Naive thymus-derived CD8-positive, alpha-beta T cell (primary cell): ENCODE data around the gene MDM4. TPM values are rescaled to one million over a fixed set of nuclear protein-coding genes. Genes with fewer than 3 reads are reported as not detected.
"Not testable (repeated sequence)": the region's sequence is repeated elsewhere in the genome, so short reads cannot be mapped to it uniquely, and the experiment has no call there.

Experiments used
- ATAC-seq, 2 donors: fragments of 150-1000 bp; cut with Tn5 transposase in 1 of 2; sonication (Bioruptor Pico), chemical (Tn5 transposase) in 1 of 2; 1 replicate in 1 of 2; 2 replicates in 1 of 2; pipeline ENCODE4 v1.10.0; 2021; ENCODE audit warnings: mild to moderate bottlenecking in 2 of 2, moderate library complexity in 2 of 2
- POLR2A ChIA-PET: fragments of 350-600 bp; sonication (Branson Sonifier 250); formaldehyde crosslinking; loops from one replicate; lab custom pipeline; 2021; ENCODE audit warnings: antibody characterized with exemption; lab: Charles Lee
- DNase-seq, 10 donors: peaks; one replicate each; pipeline versions ENCODE4 v3.0.0 to v3.0.0-alpha.2; 2020 to 2022
- H3K27ac Mint-ChIP-seq, 10 donors: one replicate each; pipeline ENCODE4 v1.8.0; 2020 to 2022; ENCODE audit warnings: mild to moderate bottlenecking in 10 of 10, mixed read lengths in 10 of 10, moderate library complexity in 4 of 10, inconsistent platforms in 1 of 10
- H3K27me3 Mint-ChIP-seq, 5 donors: one replicate each; pipeline ENCODE4 v1.8.0; 2021 to 2022; ENCODE audit warnings: mixed read lengths in 5 of 5
- H3K36me3 Mint-ChIP-seq, 3 donors: one replicate each; pipeline ENCODE4 v1.8.0; 2020 to 2022; ENCODE audit warnings: mixed read lengths in 3 of 3, mild to moderate bottlenecking in 2 of 3, inconsistent platforms in 1 of 3
- H3K4me1 Mint-ChIP-seq, 4 donors: one replicate each; pipeline ENCODE4 v1.8.0; 2021 to 2022; ENCODE audit warnings: mixed read lengths in 4 of 4
- H3K4me3 Mint-ChIP-seq, 10 donors: one replicate each; pipeline ENCODE4 v1.8.0; 2020 to 2022; ENCODE audit warnings: mild to moderate bottlenecking in 10 of 10, mixed read lengths in 10 of 10, moderate library complexity in 6 of 10, inconsistent platforms in 1 of 10
- H3K9me3 Mint-ChIP-seq, 9 donors: one replicate each; pipeline ENCODE4 v1.8.0; 2020 to 2022; ENCODE audit warnings: mixed read lengths in 9 of 9, mild to moderate bottlenecking in 3 of 9, inconsistent platforms in 1 of 9, moderate library complexity in 1 of 9
- polyA plus RNA-seq, 3 donors: library from polyadenylated mRNA; unstranded; fragments of 300-500 nt; fragmentation: Illumina TruSeq; gene quantifications; one replicate each; pipeline ENCODE4 v1.2.3, GENCODE V29; 2021
- total RNA-seq, 8 experiments: library from RNA in 2 of 8; stranded (reverse) in 2 of 8; gene quantifications; one replicate each; pipeline ENCODE4 v1.2.3 and lab custom pipeline; 2021 to 2026

The MDM4 gene
- total and polyA plus RNA-seq, 5 experiments from 2014 or later = 10.0 to 272 (median 23.1) TPM

- Mint-ChIP-seq H3K36me3 (peaks cover 0 to 19% (median 3%) of the 10 kb centered on the region in 3 donors), H3K4me3 (no peak overlapping the region), H3K4me1 (peaks cover 47 to 92% (median 80%) of the 10 kb centered on the region in 4 donors), H3K9me3 (no peaks in the 10 kb centered on the region), H3K27me3 (no peaks in the 10 kb centered on the region), H3K27ac (peak overlapping the region in 6 of 10 donors; percentile 3 to 67 (median 10))
- POLR2A ChIA-PET = interaction anchor here (2.8 kb wide), 1 partner anchor 17 kb away, joined by 11 read pairs; the partner anchor contains the start of gene PIK3C2B
- no peak for DNase-seq
- ATAC-seq = no peak
These were observed 39.0 kb upstream of the MDM4 start for GRCh38 chr1:204477036-204477740.

DNA sequence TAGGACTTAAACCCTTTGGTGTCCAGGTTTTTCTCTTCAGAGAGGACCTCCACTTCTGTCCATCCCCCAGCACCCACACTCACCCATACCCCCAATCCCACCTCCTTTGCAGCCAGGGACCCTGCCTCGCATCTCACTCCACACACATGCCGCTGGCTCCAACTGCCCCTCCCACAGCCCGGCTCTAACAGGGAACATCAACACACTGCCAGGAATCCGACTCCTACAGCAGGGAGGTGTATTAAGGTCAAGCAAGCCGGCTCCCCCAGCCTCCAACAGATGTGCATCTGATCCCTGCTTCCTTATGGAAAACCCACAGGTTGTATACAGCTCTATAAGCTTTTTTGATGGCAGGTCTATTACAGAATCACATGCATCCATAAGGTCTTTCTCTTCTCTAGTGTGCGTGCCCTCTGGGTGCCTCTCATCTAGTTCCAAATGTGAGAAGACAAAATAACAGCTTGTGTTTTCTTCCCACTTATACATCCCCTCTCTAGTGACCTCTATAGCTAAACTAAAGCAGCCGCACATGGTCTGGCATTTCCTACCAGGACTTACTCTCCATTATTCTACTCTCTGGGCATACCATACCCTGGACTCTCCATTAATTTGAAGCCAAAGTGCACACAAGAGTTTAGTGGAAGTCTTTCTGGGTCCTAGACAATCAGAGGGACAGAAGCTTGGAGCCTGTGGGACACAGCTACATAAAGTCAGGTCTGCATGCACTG lies 37.9 kb upstream of the MDM4 start:
- H3K36me3 Mint-ChIP-seq = peaks cover 0 to 21% (median 2%) of the 10 kb centered on the region in 3 donors
- peaks cover 48 to 89% (median 82%) of the 10 kb centered on the region in 4 donors for H3K4me1 Mint-ChIP-seq
- DNase-seq (no peak), ATAC-seq (no peak)
- POLR2A ChIA-PET = interaction anchor here (2.8 kb wide), 1 partner anchor 16 kb away, joined by 11 read pairs; the partner anchor contains the start of gene PIK3C2B
- H3K27ac Mint-ChIP-seq = peak overlapping the region in 7 of 10 donors; percentile 11 to 69 (median 47)
- H3K9me3 Mint-ChIP-seq = no peaks in the 10 kb centered on the region
- H3K27me3 Mint-ChIP-seq = no peaks in the 10 kb centered on the region
- peak overlapping the region in 1 of 10 donors; percentile 24 for H3K4me3 Mint-ChIP-seq

GRCh38 chr1:204478921-204479320 lies 37.3 kb upstream of the MDM4 start:
- Mint-ChIP-seq H3K4me3 (peak overlapping the region in 1 of 10 donors; percentile 24), H3K27me3 (no peaks in the 10 kb centered on the region), H3K9me3 (no peaks in the 10 kb centered on the region), H3K36me3 (peaks cover 0 to 27% (median 2%) of the 10 kb centered on the region in 3 donors), H3K4me1 (peaks cover 51 to 92% (median 87%) of the 10 kb centered on the region in 4 donors), H3K27ac (peak overlapping the region in 5 of 10 donors; percentile 11 to 69 (median 66))
- POLR2A ChIA-PET = interaction anchor here (0.8 to 2.8 kb wide), 2 partner anchors 15 to 34 kb away, joined by 4 to 11 read pairs; partner anchors contain the start of gene PIK3C2B
- ATAC-seq = no peak
- DNase-seq = no peak

GRCh38 chr1:204479387-204480136 lies 36.6 kb upstream of the MDM4 start:
- POLR2A ChIA-PET = interaction anchor here (0.8 to 2.8 kb wide), 3 partner anchors 12 to 34 kb away, joined by 4 to 11 read pairs (median 6); partner anchors contain the start of gene PIK3C2B
- no peak for DNase-seq
- no peak for ATAC-seq
- peak overlapping the region in 8 of 10 donors; percentile 56 to 77 (median 66) for H3K27ac Mint-ChIP-seq
- H3K36me3 Mint-ChIP-seq = peaks cover 0 to 28% (median 2%) of the 10 kb centered on the region in 3 donors
- peaks cover 47 to 92% (median 84%) of the 10 kb centered on the region in 4 donors for H3K4me1 Mint-ChIP-seq
- H3K4me3 Mint-ChIP-seq = peak overlapping the region in 5 of 10 donors; percentile 5 to 45 (median 7)
- no peaks in the 10 kb centered on the region for H3K27me3 Mint-ChIP-seq
- no peaks in the 10 kb centered on the region for H3K9me3 Mint-ChIP-seq

DNA sequence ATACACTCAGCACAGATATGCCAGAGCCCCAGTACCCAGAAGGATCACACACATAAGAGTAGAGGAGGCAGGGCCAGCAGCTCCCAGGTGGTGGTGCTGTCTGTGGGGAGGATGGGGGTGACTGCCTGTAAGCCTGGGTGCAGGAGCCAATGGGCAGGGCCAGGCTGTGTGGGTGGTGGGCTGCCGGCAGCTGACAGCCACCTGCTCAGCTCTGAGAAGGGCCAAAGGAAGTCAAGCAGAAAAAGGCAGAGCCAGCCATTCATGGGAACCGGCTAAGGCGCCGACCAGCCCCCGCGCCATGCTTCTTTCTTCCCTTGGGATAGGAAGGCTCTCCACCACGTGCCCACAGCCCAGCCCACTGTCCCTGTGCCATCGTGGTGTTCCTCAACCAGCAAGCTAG lies 35.7 kb upstream of the MDM4 start:
- H3K4me1 Mint-ChIP-seq = peaks cover 43 to 91% (median 81%) of the 10 kb centered on the region in 4 donors
- peak overlapping the region in 8 of 10 donors; percentile 53 to 87 (median 72) for H3K27ac Mint-ChIP-seq
- H3K4me3 Mint-ChIP-seq = peak overlapping the region in 6 of 10 donors; percentile 22 to 67 (median 54)
- no peaks in the 10 kb centered on the region for H3K27me3 Mint-ChIP-seq
- DNase-seq (no peak), ATAC-seq (peak; percentile 36 to 57)
- H3K36me3 Mint-ChIP-seq = peaks cover 0 to 33% (median 7%) of the 10 kb centered on the region in 3 donors
- POLR2A ChIA-PET = interaction anchor here (0.7 to 2.3 kb wide), 2 partner anchors 14 to 15 kb away, joined by 3 to 7 read pairs; partner anchors contain the start of gene PIK3C2B
- no peaks in the 10 kb centered on the region for H3K9me3 Mint-ChIP-seq

DNA sequence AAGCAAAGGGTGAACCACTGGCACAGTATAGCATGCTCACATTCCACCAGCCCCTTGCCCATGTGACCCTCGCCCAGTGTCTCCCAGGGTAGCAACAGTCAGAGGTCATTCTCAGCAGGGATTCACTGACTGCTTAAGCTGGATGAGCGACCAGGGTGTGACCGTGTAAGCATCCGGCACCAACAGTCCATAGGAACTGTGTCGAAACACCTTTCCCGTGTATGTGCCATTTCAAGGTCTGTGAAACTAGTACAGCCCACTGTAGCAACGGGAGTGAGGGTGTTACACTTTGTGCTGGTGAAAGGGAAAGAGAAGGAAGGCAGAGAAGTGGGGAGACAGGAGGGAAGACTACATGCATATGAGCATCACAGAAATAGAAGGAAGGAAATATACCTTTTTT lies 32.4 kb upstream of the MDM4 start:
- Mint-ChIP-seq H3K9me3 (no peaks in the 10 kb centered on the region), H3K4me3 (peak overlapping the region in 1 of 10 donors; percentile 17), H3K36me3 (peaks cover 4 to 45% (median 10%) of the 10 kb centered on the region in 3 donors), H3K4me1 (peaks cover 37 to 77% (median 64%) of the 10 kb centered on the region in 4 donors), H3K27me3 (no peaks in the 10 kb centered on the region), H3K27ac (peak overlapping the region in 3 of 10 donors; percentile 23 to 82 (median 47))
- POLR2A ChIA-PET = interaction anchor here (1.5 kb wide), 1 partner anchor 9 kb away, joined by 5 read pairs; no protein-coding TSS in a partner anchor
- ATAC-seq (no peak), DNase-seq (no peak)

DNA sequence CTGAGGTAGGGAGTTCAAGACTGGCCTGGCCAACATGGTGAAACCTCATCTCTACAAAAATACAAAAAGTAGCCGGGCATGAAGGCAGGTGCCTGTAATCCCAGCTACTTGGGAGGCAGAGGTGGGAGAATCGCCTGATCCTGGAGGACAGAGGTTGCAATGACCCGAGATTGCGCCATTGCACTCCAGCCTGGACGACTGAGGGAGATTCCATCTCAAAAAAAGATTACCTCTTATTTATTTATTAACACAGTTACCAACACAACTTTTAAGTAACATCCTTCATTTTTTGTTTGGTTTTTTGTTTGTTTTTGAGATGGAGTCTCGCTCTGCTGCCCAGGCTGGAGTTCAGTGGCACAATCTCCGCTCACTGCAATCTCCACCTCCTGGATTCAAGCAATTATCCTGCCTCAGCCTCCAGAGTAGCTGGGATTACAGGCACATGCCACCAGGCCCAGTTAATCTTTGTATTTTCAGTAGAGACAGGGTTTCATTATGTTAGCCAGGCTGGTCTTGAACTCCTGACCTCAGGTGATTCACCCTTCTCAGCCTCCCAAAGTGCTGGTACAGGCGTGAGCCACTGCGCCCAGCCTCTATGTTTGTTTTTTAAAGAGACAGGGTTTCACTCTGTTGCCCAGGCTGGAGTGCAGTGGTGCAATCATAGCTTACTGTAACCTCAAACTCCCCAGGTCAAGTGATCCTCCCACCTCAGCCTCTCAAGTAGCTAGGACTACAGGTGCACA lies 29.5 kb upstream of the MDM4 start:
- POLR2A ChIA-PET, DNase-seq, ATAC-seq, H3K27me3 Mint-ChIP-seq, H3K4me3 Mint-ChIP-seq, H3K27ac Mint-ChIP-seq, H3K9me3 Mint-ChIP-seq: not testable (repeated sequence)
- Mint-ChIP-seq H3K36me3 (peaks cover 4 to 45% (median 10%) of the 10 kb centered on the region in 3 donors), H3K4me1 (peaks cover 27 to 70% (median 54%) of the 10 kb centered on the region in 4 donors)

- ATAC-seq (no peak), DNase-seq (no peak)
- Mint-ChIP-seq H3K9me3 (no peaks in the 10 kb centered on the region), H3K27ac (no peak overlapping the region), H3K27me3 (no peaks in the 10 kb centered on the region), H3K4me3 (no peak overlapping the region), H3K36me3 (peaks cover 4 to 45% (median 10%) of the 10 kb centered on the region in 3 donors), H3K4me1 (peaks cover 30 to 70% (median 55%) of the 10 kb centered on the region in 4 donors)
- POLR2A ChIA-PET = interaction anchor here (0.7 kb wide), 1 partner anchor 26 kb away, joined by 4 read pairs; no protein-coding TSS in a partner anchor
These were observed 29.0 kb upstream of the MDM4 start for GRCh38 chr1:204487256-204487615.

GRCh38 chr1:204491655-204492054 lies 24.6 kb upstream of the MDM4 start:
- peaks cover 42 to 81% (median 68%) of the 10 kb centered on the region in 4 donors for H3K4me1 Mint-ChIP-seq
- H3K27me3 Mint-ChIP-seq = no peaks in the 10 kb centered on the region
- peak overlapping the region in 5 of 10 donors; percentile 26 to 95 (median 74) for H3K27ac Mint-ChIP-seq
- POLR2A ChIA-PET = interaction anchor here (0.7 to 5.9 kb wide), 4 partner anchors 9 to 38 kb away, joined by 3 to 85 read pairs (median 14); no protein-coding TSS in a partner anchor
- DNase-seq (no peak), ATAC-seq (no peak)
- peak overlapping the region in 6 of 10 donors; percentile 54 to 96 (median 94) for H3K4me3 Mint-ChIP-seq
- H3K36me3 Mint-ChIP-seq = peaks cover 4 to 26% (median 4%) of the 10 kb centered on the region in 3 donors
- no peaks in the 10 kb centered on the region for H3K9me3 Mint-ChIP-seq

DNA sequence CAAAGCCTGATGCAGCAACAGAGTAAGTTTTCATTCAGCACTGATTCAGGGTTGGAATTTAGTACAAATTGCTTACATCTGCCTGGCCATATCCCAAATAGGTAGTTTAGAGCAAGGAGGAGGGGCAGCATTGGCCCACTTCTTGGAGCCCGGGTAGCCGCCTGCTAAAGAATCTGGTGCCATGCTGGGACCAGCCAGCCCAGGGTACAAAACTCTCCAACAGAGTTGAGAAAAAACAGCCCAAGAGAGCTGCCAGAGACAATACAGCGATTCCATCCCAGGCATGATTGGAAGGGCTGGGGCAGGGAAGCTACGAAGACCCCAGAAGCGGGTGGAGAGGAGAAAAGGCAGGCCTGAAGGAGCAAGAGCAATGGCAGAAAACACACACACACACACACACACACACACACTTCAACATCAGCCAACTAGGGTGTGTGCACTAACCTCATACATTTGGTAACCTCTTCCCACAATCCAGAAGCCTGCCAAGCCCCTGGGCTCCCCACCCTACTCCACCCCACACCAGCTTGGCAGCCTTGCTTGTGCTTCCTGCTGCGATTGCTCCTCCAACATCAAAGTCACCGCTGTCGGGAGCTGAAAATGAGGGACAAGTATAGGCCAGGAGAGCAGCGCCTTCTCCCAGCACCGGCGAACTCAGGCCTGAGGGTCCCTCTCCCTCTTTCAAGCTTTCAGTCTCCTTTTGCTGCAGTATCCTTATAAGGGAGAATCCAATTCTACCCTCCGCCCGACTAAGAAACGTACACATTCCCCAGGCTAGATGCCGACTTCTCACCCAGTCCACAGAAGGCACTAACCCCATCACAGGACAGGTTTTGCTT lies 22.8 kb upstream of the MDM4 start:
- H3K27ac Mint-ChIP-seq = peak overlapping the region; percentile 92 to 98 (median 95)
- H3K27me3 Mint-ChIP-seq = no peaks in the 10 kb centered on the region
- DNase-seq (no peak), ATAC-seq (peak in 1 of 2 donors; percentile 4)
- peak overlapping the region; percentile 91 to 97 (median 94) for H3K4me3 Mint-ChIP-seq
- POLR2A ChIA-PET = interaction anchor here (0.7 to 5.9 kb wide), 21 partner anchors 9 to 207 kb away, joined by 3 to 85 read pairs (median 6); partner anchors contain the start of gene MDM4
- H3K4me1 Mint-ChIP-seq = peaks cover 40 to 72% (median 67%) of the 10 kb centered on the region in 4 donors
- H3K9me3 Mint-ChIP-seq = no peaks in the 10 kb centered on the region
- peaks cover 0 to 16% (median 4%) of the 10 kb centered on the region in 3 donors for H3K36me3 Mint-ChIP-seq
